Urinary bladder (tissue), 4 donors: Measurements from ENCODE around the gene CCT2. TPM values are rescaled to one million over a fixed set of nuclear protein-coding genes. Genes with fewer than 3 reads are reported as not detected.

ENCODE experiments used
- DNase-seq: peaks from one replicate; pipeline ENCODE4 v3.0.0-alpha.2; 2015; ENCODE audit errors: extremely low spot score
- H3K27ac ChIP-seq: one replicate; pipeline ENCODE4 v1.5.1; 2013; ENCODE audit warnings: low read depth, mild to moderate bottlenecking, moderate library complexity
- H3K36me3 ChIP-seq: one replicate; pipeline ENCODE4 v1.6.1; 2013; ENCODE audit warnings: mild to moderate bottlenecking, moderate library complexity; ENCODE audit not compliant: insufficient read depth
- H3K4me1 ChIP-seq: one replicate; pipeline ENCODE4 v1.6.1; 2013; ENCODE audit warnings: mild to moderate bottlenecking, moderate library complexity; ENCODE audit not compliant: insufficient read depth
- H3K4me3 ChIP-seq: one replicate; pipeline ENCODE4 v1.5.1; 2013; ENCODE audit warnings: low read depth, low read length
- WGBS: extraction: QIAGEN DNeasy Blood & Tissue Kit; methylation state at CpG from one replicate; pipeline ENCODE4 v1.1.7; 2013; 5-methylcytosine and 5-hydroxymethylcytosine counted together
- polyA plus RNA-seq: library from polyadenylated mRNA; stranded (reverse); fragments of 200-250 nt; gene quantifications from one replicate; pipeline ENCODE4 v1.2.3, GENCODE V29; 2013
- small RNA-seq: library from RNA; depleted of rRNA; stranded (forward); fragments of <200 nt; gene quantifications from one replicate; pipeline ENCODE3, GENCODE V24; 2014
- total RNA-seq: library from RNA; depleted of rRNA; stranded (reverse); fragments of >200 nt; gene quantifications from one replicate; pipeline ENCODE4 v1.2.3, GENCODE V29; 2014
- donor health status: healthy with polysubstance abuse.
- donor health status: healthy.

Gene CCT2
- total and polyA plus RNA-seq, 2 donors, result 88.8 to 206 TPM

- no peak overlapping the region for H3K27ac ChIP-seq
- no peaks in the 10 kb centered on the region for H3K36me3 ChIP-seq
- H3K4me1 ChIP-seq, result no peaks in the 10 kb centered on the region
- WGBS, result 29% methylated on average over 12 of the region's 12 CpGs
- peak; percentile 21 for DNase-seq
- H3K4me3 ChIP-seq, result no peak overlapping the region
Measured at GRCh38 chr12:69639400-69640016, 54.2 kb downstream of the CCT2 start.

- WGBS, result 92% methylated on average over 7 of the region's 7 CpGs
- DNase-seq, result no peak
- Histone ChIP-seq H3K36me3 (no peaks in the 10 kb centered on the region), H3K4me1 (no peaks in the 10 kb centered on the region), H3K4me3 (no peak overlapping the region), H3K27ac (no peak overlapping the region)
Measured at GRCh38 chr12:69641546-69641945, 56.3 kb downstream of the CCT2 start.

DNA sequence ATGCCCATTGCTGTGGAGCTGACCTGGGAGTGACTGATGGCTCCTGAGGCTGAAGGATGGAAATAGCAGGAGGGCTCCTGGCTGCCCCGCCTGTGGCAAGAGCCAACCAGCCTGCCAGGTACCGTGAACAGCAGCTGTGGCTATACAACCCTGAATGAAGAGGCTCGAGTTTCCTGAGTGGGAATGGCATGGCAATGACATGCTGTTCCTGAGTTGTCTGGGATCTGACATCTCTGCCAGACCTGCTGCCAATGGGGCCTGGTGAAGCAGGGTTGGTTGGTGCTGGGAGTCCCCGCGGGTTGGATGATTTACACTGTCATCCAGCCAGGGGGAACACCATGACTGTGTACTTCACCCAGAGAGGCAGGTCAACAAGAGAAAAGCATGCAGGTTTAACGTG is 57.3 kb downstream of the CCT2 start:
- DNase-seq, result no peak
- Histone ChIP-seq H3K27ac (no peak overlapping the region), H3K36me3 (no peaks in the 10 kb centered on the region), H3K4me1 (no peaks in the 10 kb centered on the region), H3K4me3 (no peak overlapping the region)
- 83% methylated on average over 6 of the region's 6 CpGs for WGBS

GRCh38 chr12:69644511-69644910 is 59.3 kb downstream of the CCT2 start:
- H3K4me1 ChIP-seq, result no peaks in the 10 kb centered on the region
- no peak overlapping the region for H3K27ac ChIP-seq
- H3K36me3 ChIP-seq, result no peaks in the 10 kb centered on the region
- H3K4me3 ChIP-seq, result no peak overlapping the region
- no peak for DNase-seq

GRCh38 chr12:69645031-69645430 is 59.8 kb downstream of the CCT2 start:
- Histone ChIP-seq H3K4me3 (no peak overlapping the region), H3K27ac (no peak overlapping the region), H3K4me1 (no peaks in the 10 kb centered on the region), H3K36me3 (no peaks in the 10 kb centered on the region)
- WGBS, result 72% methylated on average over 2 of the region's 2 CpGs
- no peak for DNase-seq

DNA sequence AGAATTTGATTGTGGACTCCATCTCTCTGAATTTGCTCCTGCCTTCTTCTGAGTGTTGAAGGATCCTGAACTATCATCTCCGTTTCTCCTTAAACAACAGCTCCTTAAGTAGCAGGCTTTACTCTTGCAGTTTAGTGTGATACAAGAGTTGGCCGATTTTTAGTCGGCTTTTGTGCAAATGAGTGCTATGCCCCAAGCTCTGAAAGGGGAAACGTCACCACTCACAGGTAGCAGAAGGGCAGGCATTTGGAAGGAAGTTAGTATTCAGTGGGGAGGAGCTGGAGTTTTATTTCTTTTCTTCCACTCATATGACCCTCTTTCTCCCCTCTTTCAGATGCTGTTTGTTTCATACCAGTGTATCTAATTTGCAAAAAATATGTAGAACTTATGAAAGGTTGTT is 61.9 kb downstream of the CCT2 start:
- DNase-seq, result no peak
- Histone ChIP-seq H3K4me3 (no peak overlapping the region), H3K4me1 (no peaks in the 10 kb centered on the region), H3K27ac (no peak overlapping the region), H3K36me3 (no peaks in the 10 kb centered on the region)
- 65% methylated on average over 4 of the region's 4 CpGs for WGBS

GRCh38 chr12:69648476-69648875 is 63.2 kb downstream of the CCT2 start:
- H3K27ac ChIP-seq, result no peak overlapping the region
- DNase-seq, result no peak
- H3K4me3 ChIP-seq, result no peak overlapping the region
- 73% methylated on average over 3 of the region's 3 CpGs for WGBS
- H3K4me1 ChIP-seq, result no peaks in the 10 kb centered on the region
- H3K36me3 ChIP-seq, result no peaks in the 10 kb centered on the region

DNA sequence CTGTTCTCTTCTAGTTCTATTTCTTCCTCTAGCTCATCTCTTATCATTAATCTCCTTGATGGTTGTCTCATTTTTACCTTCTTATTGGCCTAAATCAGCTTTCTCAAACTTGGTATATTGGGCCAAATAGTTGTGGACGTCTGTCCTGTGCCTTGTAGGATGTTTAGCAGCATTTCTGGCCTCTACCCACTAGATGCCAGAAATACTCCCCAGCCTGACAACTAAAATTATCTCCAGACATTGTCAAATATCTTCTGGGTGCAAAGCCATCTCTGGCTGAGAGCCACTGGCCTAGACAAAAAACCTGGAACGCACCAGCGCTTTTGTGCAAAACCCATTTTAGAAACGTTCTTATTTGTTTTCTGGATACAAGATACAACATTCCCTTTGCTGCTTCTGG is 64.3 kb downstream of the CCT2 start:
- Histone ChIP-seq H3K4me1 (no peaks in the 10 kb centered on the region), H3K36me3 (no peaks in the 10 kb centered on the region), H3K27ac (no peak overlapping the region), H3K4me3 (no peak overlapping the region)
- DNase-seq, result no peak
- WGBS, result 52% methylated on average over 4 of the region's 4 CpGs

Small RNAs within 50 kb of the gene (small RNA-seq; reads per million reads assigned to genes)
- gene MIR3913-1, result 1.1 reads per million, percentile 77 among the genes with 10 or more reads in this experiment

Other genes with a start within 250 kb of the CCT2 start
- gene LYZ, start 237.1 kb upstream of the CCT2 start, total RNA-seq, result 33.0 TPM
- gene LYZ, start 237.1 kb upstream of the CCT2 start, polyA plus RNA-seq, result 40.6 TPM
- gene YEATS4, start 225.7 kb upstream of the CCT2 start, total RNA-seq, result 24.0 TPM
- 15.2 TPM for gene YEATS4, start 225.7 kb upstream of the CCT2 start, polyA plus RNA-seq
- gene FRS2, start 115.1 kb upstream of the CCT2 start, total RNA-seq, result 95.2 TPM
- gene FRS2, start 115.1 kb upstream of the CCT2 start, polyA plus RNA-seq, result 18.3 TPM
- gene LRRC10, start 25.4 kb downstream of the CCT2 start, total RNA-seq, result not detected
- not detected for gene LRRC10, start 25.4 kb downstream of the CCT2 start, polyA plus RNA-seq
- 4.4 TPM for gene BEST3, start 113.8 kb downstream of the CCT2 start, total RNA-seq
- gene BEST3, start 113.8 kb downstream of the CCT2 start, polyA plus RNA-seq, result not detected
- 19.5 TPM for gene RAB3IP, start 153.4 kb downstream of the CCT2 start, total RNA-seq
- gene RAB3IP, start 153.4 kb downstream of the CCT2 start, polyA plus RNA-seq, result 3.8 TPM
- gene MYRFL, start 239.8 kb downstream of the CCT2 start, total RNA-seq, result 0.85 TPM
- not detected for gene MYRFL, start 239.8 kb downstream of the CCT2 start, polyA plus RNA-seq